ENCODE measurements around the gene HIVEP1. TPM values are rescaled to one million over a fixed set of nuclear protein-coding genes. Genes with fewer than 3 reads are reported as not detected.

The HIVEP1 gene
- total and polyA plus RNA-seq, 2 of the 8 experiments (the other 6 are each of a cell fraction or from before 2014, with no cell fraction given): 22.6 to 23.1 TPM

GRCh38 chr6:12181481-12181880, 169.4 kb downstream of the HIVEP1 start:
- Histone ChIP-seq H3K56ac (replicated peaks; ENCODE audit: insufficient read length, low read depth, low read length) (no peak overlapping the region), H3K4me1 (replicated peaks in 1 of 4; ENCODE audit: control insufficient read depth in 3 of 4, insufficient read depth in 4 of 4, low read length in 3 of 4) (no peaks in the 10 kb centered on the region), H2BK20ac (ENCODE audit: low read length) (no peak overlapping the region), H4K20me1 (replicated peaks in 1 of 2; ENCODE audit: control insufficient read depth in 1 of 2, insufficient read depth in 2 of 2, low read length in 2 of 2) (no peaks in the 10 kb centered on the region), H4K5ac (ENCODE audit: insufficient read length, low read depth, low read length) (no peak overlapping the region), H3K14ac (ENCODE audit: insufficient read length) (no peak overlapping the region), H3K36me3 (ENCODE audit: control insufficient read depth in 2 of 4, insufficient read depth in 4 of 4, low read length in 3 of 4) (no peaks in the 10 kb centered on the region), H2AFZ (ENCODE audit: low read length) (no peak overlapping the region), H3K9me3 (ENCODE audit: insufficient read depth in 2 of 2, low read depth in 1 of 2, low read length in 1 of 2) (no peaks in the 10 kb centered on the region), H3K9ac (replicated peaks in 1 of 4; ENCODE audit: extremely low read depth in 1 of 4, low read depth in 3 of 4, low read length in 3 of 4) (no peak overlapping the region), H3K79me1 (ENCODE audit: low read depth, low read length) (no peaks in the 10 kb centered on the region), H3K79me2 (ENCODE audit: control insufficient read depth in 1 of 2, insufficient read depth in 2 of 2, low read length in 2 of 2) (no peaks in the 10 kb centered on the region), H4K91ac (replicated peaks; ENCODE audit: insufficient read length, low read length) (no peak overlapping the region), H3K4me2 (ENCODE audit: insufficient read depth in 1 of 2, low read depth in 2 of 2, low read length in 2 of 2) (no peak overlapping the region), H3K23me2 (ENCODE audit: low read depth, low read length) (no peaks in the 10 kb centered on the region), H2BK5ac (ENCODE audit: low read depth, low read length) (no peak overlapping the region), H2BK12ac (ENCODE audit: low read depth, low read length) (no peak overlapping the region), H3K27me3 (replicated peaks in 1 of 4; ENCODE audit: control insufficient read depth in 3 of 4, extremely low read depth in 1 of 4, insufficient read depth in 3 of 4, low read length in 3 of 4) (no peaks in the 10 kb centered on the region), H3K4ac (replicated peaks; ENCODE audit: insufficient read length, low read depth, low read length) (no peak overlapping the region), H2BK120ac (replicated peaks; ENCODE audit: low read depth, low read length) (no peak overlapping the region), H4K8ac (ENCODE audit: extremely low read depth, insufficient read depth, low read length) (no peak overlapping the region), H2AK5ac (ENCODE audit: low read depth, low read length) (no peak overlapping the region), H3K23ac (ENCODE audit: insufficient read length) (no peak overlapping the region), H3K18ac (ENCODE audit: extremely low read depth, low read length) (no peak overlapping the region), H2BK15ac (ENCODE audit: low read length) (no peak overlapping the region), H3K4me3 (ENCODE audit: extremely low read depth in 1 of 4, insufficient read depth in 2 of 4, low read depth in 3 of 4, low read length in 4 of 4) (no peak overlapping the region), H3K27ac (ENCODE audit: low read depth, low read length) (no peak overlapping the region)
- WGBS, 2 experiments (ENCODE audit: extremely low coverage in 1 of 2, insufficient coverage in 1 of 2, insufficient read length in 1 of 2, insufficient replicate concordance in 2 of 2, low coverage in 1 of 2, low lambda C conversion rate in 2 of 2, missing lambda C conversion rate in 1 of 2): 94% methylated on average over 4 of the region's 4 CpGs; no CpG with 5 or more reads in 1 of the 2 experiments
- FAIRE-seq (no peak), DNase-seq (ENCODE audit: low read depth in 1 of 2, low spot score in 2 of 2) (no peak)
- ChIA-PET POLR2A (ENCODE audit: partially characterized antibody) (no interaction called here), CTCF (ENCODE audit: partially characterized antibody) (interaction anchor here (0.9 kb wide), 1 partner anchor 9 kb away, joined by 3 read pairs; no protein-coding TSS in a partner anchor)
- TF ChIP-seq EGR1 (IDR thresholded peaks at IDR 0.05; ENCODE audit: borderline replicate concordance, low read depth, low read length): no peak
- no peak for TF ChIP-seq ATF2 (IDR thresholded peaks at IDR 0.05; ENCODE audit: low read length)
- TF ChIP-seq HDAC6 (IDR thresholded peaks at IDR 0.05; ENCODE audit: low read depth, low read length): no peak
- no peak for TF ChIP-seq CHD2 (IDR thresholded peaks at IDR 0.05; ENCODE audit: low read length)
- no peak for TF ChIP-seq RXRA (IDR thresholded peaks at IDR 0.05; ENCODE audit: insufficient read depth, low read depth, low read length)
- TF ChIP-seq NANOG (IDR thresholded peaks at IDR 0.05; ENCODE audit: insufficient read depth, low read depth, low read length, poor library complexity, severe bottlenecking): no peak
- no peak for TF ChIP-seq SP1 (IDR thresholded peaks at IDR 0.05; ENCODE audit: low read depth, low read length)
- no peak for TF ChIP-seq CTBP2 (IDR thresholded peaks at IDR 0.05; ENCODE audit: borderline replicate concordance, insufficient read depth, insufficient read length, low read length)
- TF ChIP-seq ATF3 (IDR thresholded peaks at IDR 0.05; ENCODE audit: insufficient read depth, low read depth, low read length): no peak
- TF ChIP-seq ASH2L (IDR thresholded peaks at IDR 0.05; ENCODE audit: low read length): no peak
- TF ChIP-seq TBP (IDR thresholded peaks at IDR 0.05; ENCODE audit: low read depth, low read length): no peak
- TF ChIP-seq SIN3A (conservative IDR thresholded peaks at IDR 0.05 in 1 of 2, IDR thresholded peaks at IDR 0.05 in 1 of 2; ENCODE audit: low read depth in 1 of 2, low read length in 2 of 2): no peak
